Measurements from ENCODE around the gene AEBP2.

Gene AEBP2

GRCh38 chr12:19490908-19491307 lies 51.6 kb downstream of the AEBP2 start:
- no peak overlapping the region for H3K4me3 ChIP-seq (ENCODE audit: low read depth, low read length)
- no peak for TF ChIP-seq CTCF (IDR thresholded peaks at IDR 0.05; ENCODE audit: low read depth, low read length)
- H3K27me3 ChIP-seq (ENCODE audit: insufficient read depth, low read depth, severe bottlenecking) = no peaks in the 10 kb centered on the region
- DNase-seq = no peak
- peaks cover 24% of the 10 kb centered on the region for H3K36me3 ChIP-seq
- H3K9me3 ChIP-seq (ENCODE audit: severe bottlenecking) = no peaks in the 10 kb centered on the region
- H3K27ac ChIP-seq = no peak overlapping the region

GRCh38 chr12:19491863-19492262 lies 52.6 kb downstream of the AEBP2 start:
- Histone ChIP-seq H3K9me3 (ENCODE audit: severe bottlenecking) (no peaks in the 10 kb centered on the region), H3K36me3 (peaks cover 26% of the 10 kb centered on the region), H3K4me3 (ENCODE audit: low read depth, low read length) (no peak overlapping the region), H3K27me3 (ENCODE audit: insufficient read depth, low read depth, severe bottlenecking) (no peaks in the 10 kb centered on the region), H3K27ac (no peak overlapping the region)
- DNase-seq = no peak
- no peak for TF ChIP-seq CTCF (IDR thresholded peaks at IDR 0.05; ENCODE audit: low read depth, low read length)

GRCh38 chr12:19496219-19496878 lies 57.1 kb downstream of the AEBP2 start:
- no peak overlapping the region for H3K27ac ChIP-seq
- no peaks in the 10 kb centered on the region for H3K9me3 ChIP-seq (ENCODE audit: severe bottlenecking)
- H3K36me3 ChIP-seq = peaks cover 40% of the 10 kb centered on the region
- no peak for DNase-seq
- no peak for TF ChIP-seq CTCF (IDR thresholded peaks at IDR 0.05; ENCODE audit: low read depth, low read length)
- no peak overlapping the region for H3K4me3 ChIP-seq (ENCODE audit: low read depth, low read length)
- no peaks in the 10 kb centered on the region for H3K27me3 ChIP-seq (ENCODE audit: insufficient read depth, low read depth, severe bottlenecking)

- Histone ChIP-seq H3K27ac (no peak overlapping the region), H3K4me3 (ENCODE audit: low read depth, low read length) (no peak overlapping the region), H3K27me3 (ENCODE audit: insufficient read depth, low read depth, severe bottlenecking) (no peaks in the 10 kb centered on the region), H3K9me3 (ENCODE audit: severe bottlenecking) (no peaks in the 10 kb centered on the region), H3K36me3 (peaks cover 46% of the 10 kb centered on the region)
- DNase-seq = no peak
- no peak for TF ChIP-seq CTCF (IDR thresholded peaks at IDR 0.05; ENCODE audit: low read depth, low read length)
These were observed 58.8 kb downstream of the AEBP2 start for GRCh38 chr12:19498099-19498498.

- no peaks in the 10 kb centered on the region for H3K9me3 ChIP-seq (ENCODE audit: severe bottlenecking)
- peaks cover 44% of the 10 kb centered on the region for H3K36me3 ChIP-seq
- H3K27ac ChIP-seq = no peak overlapping the region
- no peak for TF ChIP-seq CTCF (IDR thresholded peaks at IDR 0.05; ENCODE audit: low read depth, low read length)
- no peaks in the 10 kb centered on the region for H3K27me3 ChIP-seq (ENCODE audit: insufficient read depth, low read depth, severe bottlenecking)
- no peak overlapping the region for H3K4me3 ChIP-seq (ENCODE audit: low read depth, low read length)
- no peak for DNase-seq
These were observed 59.7 kb downstream of the AEBP2 start for GRCh38 chr12:19499030-19499429.

GRCh38 chr12:19506497-19506896 lies 67.2 kb downstream of the AEBP2 start:
- Histone ChIP-seq H3K36me3 (peaks cover 21% of the 10 kb centered on the region), H3K27ac (no peak overlapping the region), H3K27me3 (ENCODE audit: insufficient read depth, low read depth, severe bottlenecking) (no peaks in the 10 kb centered on the region), H3K9me3 (ENCODE audit: severe bottlenecking) (no peaks in the 10 kb centered on the region), H3K4me3 (ENCODE audit: low read depth, low read length) (no peak overlapping the region)
- no peak for DNase-seq
- TF ChIP-seq CTCF (IDR thresholded peaks at IDR 0.05; ENCODE audit: low read depth, low read length) = no peak
